ENCODE data around the gene SFXN4.
A peak's percentile ranks its signal among the peaks of the same experiment; 100 is the strongest.
"Not testable (repeated sequence)": the region's sequence is repeated elsewhere in the genome, so short reads cannot be mapped to it uniquely, and the experiment has no call there.

SFXN4 gene

GRCh38 chr10:119105155-119105554 is 60.4 kb downstream of the SFXN4 start:
- DNase-seq: no peak

- peak; percentile 47 for DNase-seq
These were observed 60.9 kb downstream of the SFXN4 start for GRCh38 chr10:119104654-119105015.

- peak; percentile 78 for DNase-seq
These were observed 61.4 kb downstream of the SFXN4 start, which contains the start of gene DENND10 for GRCh38 chr10:119103903-119104653. TSS of gene DENND10 (plus strand) at chr10:119104113. CDS start at chr10:119104143, 30 bp downstream.

- DNase-seq: no peak
These were observed 62.1 kb downstream of the SFXN4 start for GRCh38 chr10:119103241-119103902.

GRCh38 chr10:119101366-119102098 is 64.0 kb downstream of the SFXN4 start:
- DNase-seq: no peak

- DNase-seq: no peak
These were observed 64.9 kb downstream of the SFXN4 start for GRCh38 chr10:119100434-119101238.

- no peak for DNase-seq
These were observed 66.9 kb downstream of the SFXN4 start for GRCh38 chr10:119098576-119098975.

GRCh38 chr10:119096641-119097415 is 68.7 kb downstream of the SFXN4 start:
- not testable (repeated sequence) for DNase-seq

GRCh38 chr10:119095640-119096039 is 69.9 kb downstream of the SFXN4 start:
- no peak for DNase-seq

GRCh38 chr10:119090968-119091367 is 74.5 kb downstream of the SFXN4 start:
- DNase-seq: no peak

All from activated CD4-positive, CD25-positive, alpha-beta regulatory T cell treated with anti-CD3 and anti-CD28 coated beads, Interleukin-2, amount 50 U/mL, for 72 hours (primary cell).